ENCODE results near the gene UNC45B.
"Not testable (repeated sequence)": the region's sequence is repeated elsewhere in the genome, so short reads cannot be mapped to it uniquely, and the experiment has no call there.

The UNC45B gene, protein sequence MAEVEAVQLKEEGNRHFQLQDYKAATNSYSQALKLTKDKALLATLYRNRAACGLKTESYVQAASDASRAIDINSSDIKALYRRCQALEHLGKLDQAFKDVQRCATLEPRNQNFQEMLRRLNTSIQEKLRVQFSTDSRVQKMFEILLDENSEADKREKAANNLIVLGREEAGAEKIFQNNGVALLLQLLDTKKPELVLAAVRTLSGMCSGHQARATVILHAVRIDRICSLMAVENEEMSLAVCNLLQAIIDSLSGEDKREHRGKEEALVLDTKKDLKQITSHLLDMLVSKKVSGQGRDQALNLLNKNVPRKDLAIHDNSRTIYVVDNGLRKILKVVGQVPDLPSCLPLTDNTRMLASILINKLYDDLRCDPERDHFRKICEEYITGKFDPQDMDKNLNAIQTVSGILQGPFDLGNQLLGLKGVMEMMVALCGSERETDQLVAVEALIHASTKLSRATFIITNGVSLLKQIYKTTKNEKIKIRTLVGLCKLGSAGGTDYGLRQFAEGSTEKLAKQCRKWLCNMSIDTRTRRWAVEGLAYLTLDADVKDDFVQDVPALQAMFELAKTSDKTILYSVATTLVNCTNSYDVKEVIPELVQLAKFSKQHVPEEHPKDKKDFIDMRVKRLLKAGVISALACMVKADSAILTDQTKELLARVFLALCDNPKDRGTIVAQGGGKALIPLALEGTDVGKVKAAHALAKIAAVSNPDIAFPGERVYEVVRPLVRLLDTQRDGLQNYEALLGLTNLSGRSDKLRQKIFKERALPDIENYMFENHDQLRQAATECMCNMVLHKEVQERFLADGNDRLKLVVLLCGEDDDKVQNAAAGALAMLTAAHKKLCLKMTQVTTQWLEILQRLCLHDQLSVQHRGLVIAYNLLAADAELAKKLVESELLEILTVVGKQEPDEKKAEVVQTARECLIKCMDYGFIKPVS

DNA sequence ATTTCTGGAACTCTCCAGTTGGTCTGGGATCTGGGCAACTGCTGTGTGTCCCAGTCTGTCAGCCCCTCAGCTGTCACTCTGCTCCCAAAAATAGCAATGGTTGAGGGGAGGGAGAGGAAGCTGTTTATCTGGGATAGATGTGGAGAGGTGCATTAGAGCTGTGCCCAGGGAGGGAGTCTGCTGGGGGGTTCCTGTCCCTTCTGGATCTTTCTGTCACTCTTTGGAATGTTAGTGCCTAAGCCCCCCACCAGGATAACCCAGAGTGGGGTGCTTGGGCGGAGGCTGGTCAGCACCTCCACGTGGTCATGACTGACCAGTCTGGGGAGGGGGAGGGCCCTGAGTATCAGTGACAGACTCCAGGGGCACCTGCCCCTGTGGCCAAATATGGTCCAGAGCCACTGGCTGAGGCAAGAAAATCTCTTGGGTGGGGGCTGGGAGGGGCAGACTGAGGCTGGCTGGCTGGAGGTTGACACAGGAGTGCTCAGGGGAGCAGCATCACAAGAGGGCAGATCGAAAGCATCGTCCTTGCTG lies at the start of gene UNC45B:
Gene UNC45B (plus strand): TSS at position 443 of the 531 bp plus-strand sequence. CDS start 447 bp downstream, outside the sequence.
- DNase-seq (ENCODE audit: extremely low read depth, low read depth), result no peak
- no peak within 1 kb of the TSS for H3K4me3 ChIP-seq (replicated peaks; ENCODE audit: low read depth, low read length)
- TF ChIP-seq, protein P1, sequence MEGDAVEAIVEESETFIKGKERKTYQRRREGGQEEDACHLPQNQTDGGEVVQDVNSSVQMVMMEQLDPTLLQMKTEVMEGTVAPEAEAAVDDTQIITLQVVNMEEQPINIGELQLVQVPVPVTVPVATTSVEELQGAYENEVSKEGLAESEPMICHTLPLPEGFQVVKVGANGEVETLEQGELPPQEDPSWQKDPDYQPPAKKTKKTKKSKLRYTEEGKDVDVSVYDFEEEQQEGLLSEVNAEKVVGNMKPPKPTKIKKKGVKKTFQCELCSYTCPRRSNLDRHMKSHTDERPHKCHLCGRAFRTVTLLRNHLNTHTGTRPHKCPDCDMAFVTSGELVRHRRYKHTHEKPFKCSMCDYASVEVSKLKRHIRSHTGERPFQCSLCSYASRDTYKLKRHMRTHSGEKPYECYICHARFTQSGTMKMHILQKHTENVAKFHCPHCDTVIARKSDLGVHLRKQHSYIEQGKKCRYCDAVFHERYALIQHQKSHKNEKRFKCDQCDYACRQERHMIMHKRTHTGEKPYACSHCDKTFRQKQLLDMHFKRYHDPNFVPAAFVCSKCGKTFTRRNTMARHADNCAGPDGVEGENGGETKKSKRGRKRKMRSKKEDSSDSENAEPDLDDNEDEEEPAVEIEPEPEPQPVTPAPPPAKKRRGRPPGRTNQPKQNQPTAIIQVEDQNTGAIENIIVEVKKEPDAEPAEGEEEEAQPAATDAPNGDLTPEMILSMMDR (IDR thresholded peaks at IDR 0.05; ENCODE audit: low read depth, low read length, missing control alignments), result no peak

DNA sequence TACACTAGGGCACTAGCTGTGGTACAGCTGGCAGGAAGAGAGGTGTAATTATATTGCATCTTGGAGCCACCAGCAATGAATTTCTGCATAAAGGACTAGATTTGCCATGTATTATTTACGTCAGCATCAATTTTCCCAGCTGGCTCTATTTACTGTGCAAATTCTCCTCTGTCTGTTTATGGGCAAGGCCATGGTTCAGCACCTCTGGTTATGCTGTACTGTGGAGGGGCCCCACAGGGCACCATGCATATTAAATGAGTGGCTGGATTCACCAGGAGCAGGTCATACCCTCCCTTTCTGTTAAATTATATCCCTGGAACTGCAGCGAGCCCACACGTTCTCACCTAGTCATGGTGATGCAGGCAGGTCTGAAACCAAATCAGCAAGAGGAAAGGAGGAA lies 47.7 kb upstream of the UNC45B start:
- H3K4me3 ChIP-seq (replicated peaks; ENCODE audit: low read depth, low read length), result no peak overlapping the region
- TF ChIP-seq, protein P1 (IDR thresholded peaks at IDR 0.05; ENCODE audit: low read depth, low read length, missing control alignments), result no peak
- DNase-seq (ENCODE audit: extremely low read depth, low read depth), result no peak

DNA sequence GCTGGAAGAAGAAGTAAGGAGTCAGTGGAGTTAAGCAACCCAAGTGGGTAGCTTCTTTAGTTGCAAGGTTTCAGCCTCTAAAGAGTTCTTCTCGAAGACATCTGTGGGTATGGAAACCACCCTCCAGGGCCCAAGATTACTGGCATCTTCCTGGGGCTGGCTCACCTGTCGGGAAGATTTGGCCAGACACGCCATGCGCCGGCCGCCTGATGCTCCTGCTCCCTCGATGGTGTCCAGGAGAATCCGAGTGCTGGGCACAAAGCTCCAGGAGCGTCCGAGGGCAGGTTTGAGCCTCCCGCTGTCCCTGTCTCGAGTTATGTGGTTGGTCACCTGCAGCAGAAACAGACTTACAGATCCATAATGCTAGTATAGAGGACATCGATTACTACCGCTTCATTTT lies 46.6 kb upstream of the UNC45B start:
- TF ChIP-seq, protein P1 (IDR thresholded peaks at IDR 0.05; ENCODE audit: low read depth, low read length, missing control alignments), result no peak
- no peak overlapping the region for H3K4me3 ChIP-seq (replicated peaks; ENCODE audit: low read depth, low read length)
- DNase-seq (ENCODE audit: extremely low read depth, low read depth), result no peak

DNA sequence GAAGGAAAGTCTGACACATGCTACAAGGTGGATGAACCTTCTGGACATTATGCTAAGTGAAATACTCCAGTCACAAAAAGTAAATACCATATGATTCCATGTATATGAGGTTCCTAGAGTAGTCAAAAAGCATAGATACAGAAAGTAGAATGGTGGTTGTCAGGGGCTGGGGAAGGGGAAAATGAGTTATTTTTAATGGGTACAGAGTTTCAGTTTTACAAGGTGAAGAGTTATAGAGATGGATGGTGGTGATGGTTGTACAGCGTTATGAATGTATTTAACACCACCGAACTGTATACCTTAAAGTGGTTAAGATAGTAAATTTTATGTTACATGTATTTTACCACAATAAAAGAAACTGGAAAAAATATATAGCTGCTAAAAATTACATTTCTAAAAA lies 45.9 kb upstream of the UNC45B start:
- TF ChIP-seq, protein P1 (IDR thresholded peaks at IDR 0.05; ENCODE audit: low read depth, low read length, missing control alignments), result no peak
- no peak overlapping the region for H3K4me3 ChIP-seq (replicated peaks; ENCODE audit: low read depth, low read length)
- DNase-seq (ENCODE audit: extremely low read depth, low read depth), result no peak

DNA sequence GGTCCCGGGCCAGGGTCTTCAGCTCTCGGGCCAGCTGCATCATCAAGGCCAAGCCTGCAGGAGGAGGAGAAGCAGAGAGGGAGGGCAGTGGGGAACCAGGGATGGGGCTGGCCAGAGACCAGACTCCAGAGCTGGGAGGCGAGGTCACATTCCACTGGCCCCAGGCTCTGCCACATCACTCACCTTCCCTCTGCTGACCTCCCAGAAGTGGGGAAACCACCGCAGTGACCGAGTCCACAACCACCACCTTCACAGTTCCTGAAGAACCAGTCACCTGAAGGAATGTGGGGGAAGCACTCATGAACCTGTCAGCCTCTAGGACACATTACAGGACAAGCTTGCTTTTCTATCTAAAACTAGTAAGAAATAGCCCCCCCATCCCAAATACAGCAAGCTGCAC lies 44.3 kb upstream of the UNC45B start:
- DNase-seq (ENCODE audit: extremely low read depth, low read depth), result no peak
- TF ChIP-seq, protein P1 (IDR thresholded peaks at IDR 0.05; ENCODE audit: low read depth, low read length, missing control alignments), result no peak
- no peak overlapping the region for H3K4me3 ChIP-seq (replicated peaks; ENCODE audit: low read depth, low read length)

DNA sequence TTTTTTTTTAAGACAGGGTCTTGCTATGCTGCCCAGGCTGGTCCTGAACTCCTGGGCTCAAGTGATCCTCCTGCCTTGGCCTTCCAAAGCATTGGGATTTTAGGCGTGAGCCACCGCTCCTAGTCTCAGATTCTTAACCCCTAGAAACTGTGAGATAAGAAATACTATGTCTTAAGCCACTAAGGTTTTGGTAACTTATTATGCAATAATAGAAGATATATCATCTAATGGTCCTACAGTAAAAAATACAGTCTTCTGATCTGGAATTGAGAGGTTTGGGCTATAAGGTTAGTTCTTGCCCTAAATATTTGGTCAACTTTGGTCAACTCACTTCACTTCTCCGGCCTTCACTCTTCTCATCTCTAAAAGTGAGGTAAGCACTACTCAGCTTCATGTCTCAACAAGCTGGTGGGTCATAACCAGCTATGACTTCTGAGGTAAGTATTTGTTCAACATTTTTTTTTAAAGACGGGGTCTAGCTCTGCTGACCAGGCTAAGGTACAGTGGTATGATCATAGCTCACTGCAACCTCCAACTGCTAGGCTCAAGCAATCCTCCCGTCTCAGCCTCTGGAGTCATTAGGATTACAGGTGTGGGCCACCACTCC lies 42.7 kb upstream of the UNC45B start:
- DNase-seq (ENCODE audit: extremely low read depth, low read depth), result no peak
- TF ChIP-seq, protein P1 (IDR thresholded peaks at IDR 0.05; ENCODE audit: low read depth, low read length, missing control alignments), result no peak

DNA sequence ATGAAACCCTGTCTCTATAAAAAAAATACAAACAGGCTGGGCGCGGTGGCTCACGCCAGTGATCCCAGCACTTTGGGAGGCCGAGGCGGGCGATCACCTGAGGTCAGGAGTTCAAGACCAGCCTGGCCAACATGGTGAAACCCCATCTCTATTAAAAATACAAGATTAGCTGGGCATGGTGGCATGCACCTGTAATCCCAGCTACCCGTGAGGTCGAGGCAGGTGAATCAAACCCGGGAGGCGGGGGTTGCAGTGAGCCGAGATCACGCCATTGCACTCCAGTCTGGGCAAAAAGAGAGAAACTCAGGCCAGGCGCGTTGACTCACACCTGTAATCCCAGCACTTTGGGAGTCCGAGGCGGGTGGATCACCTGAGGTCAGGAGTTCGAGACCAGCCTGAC lies 36.8 kb upstream of the UNC45B start:
- DNase-seq (ENCODE audit: extremely low read depth, low read depth), result not testable (repeated sequence)

More for the DNA sequence above, 42.7 kb upstream of the UNC45B start:
- no peak overlapping the region for H3K4me3 ChIP-seq (replicated peaks; ENCODE audit: low read depth, low read length)

More for the DNA sequence above, 36.8 kb upstream of the UNC45B start:
- H3K4me3 ChIP-seq (replicated peaks; ENCODE audit: low read depth, low read length), result not testable (repeated sequence)
